Measurements from ENCODE around the gene NUP50.
"Not testable (repeated sequence)": the region's sequence is repeated elsewhere in the genome, so short reads cannot be mapped to it uniquely, and the experiment has no call there.

The NUP50 gene

GRCh38 chr22:45183974-45184373, 20.2 kb downstream of the NUP50 start:
- Histone ChIP-seq H3K9ac (ENCODE audit: low read depth, low read length) (no peak overlapping the region), H3K9me3 (ENCODE audit: insufficient read depth, low read depth, low read length) (no peaks in the 10 kb centered on the region), H3K27me3 (ENCODE audit: insufficient read depth, low read length) (no peaks in the 10 kb centered on the region), H3K4me1 (ENCODE audit: insufficient read depth, low read length) (peaks cover 12% of the 10 kb centered on the region; the same call in 1 of the 2 replicates), H3K4me3 (ENCODE audit: low read length) (no peak overlapping the region), H3K27ac (ENCODE audit: low read length) (no peak overlapping the region), H3K36me3 (ENCODE audit: insufficient read depth, low read depth, low read length) (peaks cover 91% of the 10 kb centered on the region)

- Histone ChIP-seq H3K4me1 (ENCODE audit: insufficient read depth, low read length) (peaks cover 11% of the 10 kb centered on the region; the same call in 1 of the 2 replicates), H3K27ac (ENCODE audit: low read length) (no peak overlapping the region), H3K36me3 (ENCODE audit: insufficient read depth, low read depth, low read length) (peaks cover 72% of the 10 kb centered on the region), H3K4me3 (ENCODE audit: low read length) (no peak overlapping the region), H3K27me3 (ENCODE audit: insufficient read depth, low read length) (no peaks in the 10 kb centered on the region), H3K9ac (ENCODE audit: low read depth, low read length) (no peak overlapping the region), H3K9me3 (ENCODE audit: insufficient read depth, low read depth, low read length) (no peaks in the 10 kb centered on the region)
Observed at GRCh38 chr22:45185718-45186514, 22.2 kb downstream of the NUP50 start.

- no peak overlapping the region for H3K27ac ChIP-seq (ENCODE audit: low read length)
- no peak overlapping the region for H3K9ac ChIP-seq (ENCODE audit: low read depth, low read length)
- no peak overlapping the region for H3K4me3 ChIP-seq (ENCODE audit: low read length)
- H3K27me3 ChIP-seq (ENCODE audit: insufficient read depth, low read length) = no peaks in the 10 kb centered on the region
- no peaks in the 10 kb centered on the region for H3K9me3 ChIP-seq (ENCODE audit: insufficient read depth, low read depth, low read length)
- H3K4me1 ChIP-seq (ENCODE audit: insufficient read depth, low read length) = peaks cover 8% of the 10 kb centered on the region; the same call in 1 of the 2 replicates
- peaks cover 57% of the 10 kb centered on the region for H3K36me3 ChIP-seq (ENCODE audit: insufficient read depth, low read depth, low read length)
Observed at GRCh38 chr22:45187891-45188290, 24.2 kb downstream of the NUP50 start.

- Histone ChIP-seq H3K27me3 (ENCODE audit: insufficient read depth, low read length) (no peaks in the 10 kb centered on the region), H3K4me1 (ENCODE audit: insufficient read depth, low read length) (peaks cover 12% of the 10 kb centered on the region; the same call in 1 of the 2 replicates), H3K27ac (ENCODE audit: low read length) (no peak overlapping the region), H3K9ac (ENCODE audit: low read depth, low read length) (no peak overlapping the region), H3K4me3 (ENCODE audit: low read length) (no peak overlapping the region), H3K36me3 (ENCODE audit: insufficient read depth, low read depth, low read length) (peaks cover 48% of the 10 kb centered on the region), H3K9me3 (ENCODE audit: insufficient read depth, low read depth, low read length) (no peaks in the 10 kb centered on the region)
Observed at GRCh38 chr22:45188779-45189178, 25.1 kb downstream of the NUP50 start.

GRCh38 chr22:45190202-45190872, 26.6 kb downstream of the NUP50 start:
- Histone ChIP-seq H3K27ac (ENCODE audit: low read length) (no peak overlapping the region), H3K4me1 (ENCODE audit: insufficient read depth, low read length) (peaks cover 12% of the 10 kb centered on the region; the same call in 1 of the 2 replicates), H3K9ac (ENCODE audit: low read depth, low read length) (no peak overlapping the region), H3K27me3 (ENCODE audit: insufficient read depth, low read length) (no peaks in the 10 kb centered on the region), H3K4me3 (ENCODE audit: low read length) (no peak overlapping the region), H3K9me3 (ENCODE audit: insufficient read depth, low read depth, low read length) (no peaks in the 10 kb centered on the region), H3K36me3 (ENCODE audit: insufficient read depth, low read depth, low read length) (peaks cover 33% of the 10 kb centered on the region)

- H3K27ac ChIP-seq (ENCODE audit: low read length) = not testable (repeated sequence)
- peaks cover 12% of the 10 kb centered on the region; the same call in 1 of the 2 replicates for H3K4me1 ChIP-seq (ENCODE audit: insufficient read depth, low read length)
Observed at GRCh38 chr22:45191746-45192145, 28.0 kb downstream of the NUP50 start.

GRCh38 chr22:45192701-45193187, 29.0 kb downstream of the NUP50 start:
- Histone ChIP-seq H3K9ac (ENCODE audit: low read depth, low read length) (no peak overlapping the region), H3K4me3 (ENCODE audit: low read length) (peak overlapping the region; percentile 25; the same call in 1 of the 2 replicates), H3K9me3 (ENCODE audit: insufficient read depth, low read depth, low read length) (no peaks in the 10 kb centered on the region), H3K27ac (ENCODE audit: low read length) (no peak overlapping the region), H3K36me3 (ENCODE audit: insufficient read depth, low read depth, low read length) (peaks cover 21% of the 10 kb centered on the region), H3K27me3 (ENCODE audit: insufficient read depth, low read length) (no peaks in the 10 kb centered on the region), H3K4me1 (ENCODE audit: insufficient read depth, low read length) (peaks cover 12% of the 10 kb centered on the region; the same call in 1 of the 2 replicates)

More at GRCh38 chr22:45191746-45192145, 28.0 kb downstream of the NUP50 start:
- H3K4me3 ChIP-seq (ENCODE audit: low read length); H3K9me3 ChIP-seq (ENCODE audit: insufficient read depth, low read depth, low read length); H3K9ac ChIP-seq (ENCODE audit: low read depth, low read length); H3K27me3 ChIP-seq (ENCODE audit: insufficient read depth, low read length): not testable (repeated sequence)
- peaks cover 25% of the 10 kb centered on the region; the same call in 1 of the 2 replicates for H3K36me3 ChIP-seq (ENCODE audit: insufficient read depth, low read depth, low read length)

- no peak overlapping the region for H3K9ac ChIP-seq (ENCODE audit: low read depth, low read length)
- no peaks in the 10 kb centered on the region for H3K9me3 ChIP-seq (ENCODE audit: insufficient read depth, low read depth, low read length)
- H3K27ac ChIP-seq (ENCODE audit: low read length) = no peak overlapping the region
- no peaks in the 10 kb centered on the region for H3K27me3 ChIP-seq (ENCODE audit: insufficient read depth, low read length)
- H3K36me3 ChIP-seq (ENCODE audit: insufficient read depth, low read depth, low read length) = peaks cover 24% of the 10 kb centered on the region
- H3K4me3 ChIP-seq (ENCODE audit: low read length) = no peak overlapping the region
- H3K4me1 ChIP-seq (ENCODE audit: insufficient read depth, low read length) = peaks cover 12% of the 10 kb centered on the region; the same call in 1 of the 2 replicates
Observed at GRCh38 chr22:45194686-45195085, 31.0 kb downstream of the NUP50 start.

- Histone ChIP-seq H3K4me3 (ENCODE audit: low read length) (no peak overlapping the region), H3K9ac (ENCODE audit: low read depth, low read length) (no peak overlapping the region), H3K36me3 (ENCODE audit: insufficient read depth, low read depth, low read length) (peaks cover 24% of the 10 kb centered on the region), H3K27me3 (ENCODE audit: insufficient read depth, low read length) (no peaks in the 10 kb centered on the region), H3K9me3 (ENCODE audit: insufficient read depth, low read depth, low read length) (no peaks in the 10 kb centered on the region), H3K27ac (ENCODE audit: low read length) (no peak overlapping the region), H3K4me1 (ENCODE audit: insufficient read depth, low read length) (peaks cover 12% of the 10 kb centered on the region)
Observed at GRCh38 chr22:45195616-45196015, 31.9 kb downstream of the NUP50 start.

- H3K36me3 ChIP-seq (ENCODE audit: insufficient read depth, low read depth, low read length) = peaks cover 24% of the 10 kb centered on the region
- no peaks in the 10 kb centered on the region for H3K9me3 ChIP-seq (ENCODE audit: insufficient read depth, low read depth, low read length)
- H3K4me3 ChIP-seq (ENCODE audit: low read length) = no peak overlapping the region
- no peaks in the 10 kb centered on the region for H3K27me3 ChIP-seq (ENCODE audit: insufficient read depth, low read length)
- peaks cover 12% of the 10 kb centered on the region for H3K4me1 ChIP-seq (ENCODE audit: insufficient read depth, low read length)
- H3K27ac ChIP-seq (ENCODE audit: low read length) = no peak overlapping the region
- H3K9ac ChIP-seq (ENCODE audit: low read depth, low read length) = no peak overlapping the region
Observed at GRCh38 chr22:45196308-45196707, 32.6 kb downstream of the NUP50 start.

- H3K27me3 ChIP-seq (ENCODE audit: insufficient read depth, low read length) = no peaks in the 10 kb centered on the region
- H3K4me1 ChIP-seq (ENCODE audit: insufficient read depth, low read length) = peaks cover 10% of the 10 kb centered on the region
- H3K9me3 ChIP-seq (ENCODE audit: insufficient read depth, low read depth, low read length) = no peaks in the 10 kb centered on the region
- H3K4me3 ChIP-seq (ENCODE audit: low read length) = no peak overlapping the region
- H3K36me3 ChIP-seq (ENCODE audit: insufficient read depth, low read depth, low read length) = peaks cover 24% of the 10 kb centered on the region
- H3K27ac ChIP-seq (ENCODE audit: low read length) = no peak overlapping the region
- no peak overlapping the region for H3K9ac ChIP-seq (ENCODE audit: low read depth, low read length)
Observed at GRCh38 chr22:45196926-45197605, 33.3 kb downstream of the NUP50 start.
